Astrocyte of the cerebellum (primary cell): ENCODE measurements around the gene MAP2K2.

Source experiments
- DNase-seq: peaks from one replicate; pipeline ENCODE4 v3.0.0-alpha.2; 2011; ENCODE audit warnings: low read depth
- H3K4me3 ChIP-seq: 2 replicates; pipeline ENCODE4 v1.5.1; 2011; ENCODE audit warnings: mild to moderate bottlenecking, low read depth, low read length, moderate library complexity
- in situ Hi-C: cut with HindIII; loops from 2 replicates; pipeline ENCODE4 v1.10.0; 2017; ENCODE audit warnings: low sequenced_read_pairs
- TF ChIP-seq, protein P1 (sequence below): IDR thresholded peaks from 2 replicates; pipeline ENCODE4 v1.5.1; 2012; ENCODE audit warnings: low read length, low read depth, moderate library complexity, mild to moderate bottlenecking; ENCODE audit errors: missing control alignments

MAP2K2 gene

GRCh38 chr19:4064149-4064495, 59.8 kb downstream of the MAP2K2 start:
- TF ChIP-seq, protein P1, sequence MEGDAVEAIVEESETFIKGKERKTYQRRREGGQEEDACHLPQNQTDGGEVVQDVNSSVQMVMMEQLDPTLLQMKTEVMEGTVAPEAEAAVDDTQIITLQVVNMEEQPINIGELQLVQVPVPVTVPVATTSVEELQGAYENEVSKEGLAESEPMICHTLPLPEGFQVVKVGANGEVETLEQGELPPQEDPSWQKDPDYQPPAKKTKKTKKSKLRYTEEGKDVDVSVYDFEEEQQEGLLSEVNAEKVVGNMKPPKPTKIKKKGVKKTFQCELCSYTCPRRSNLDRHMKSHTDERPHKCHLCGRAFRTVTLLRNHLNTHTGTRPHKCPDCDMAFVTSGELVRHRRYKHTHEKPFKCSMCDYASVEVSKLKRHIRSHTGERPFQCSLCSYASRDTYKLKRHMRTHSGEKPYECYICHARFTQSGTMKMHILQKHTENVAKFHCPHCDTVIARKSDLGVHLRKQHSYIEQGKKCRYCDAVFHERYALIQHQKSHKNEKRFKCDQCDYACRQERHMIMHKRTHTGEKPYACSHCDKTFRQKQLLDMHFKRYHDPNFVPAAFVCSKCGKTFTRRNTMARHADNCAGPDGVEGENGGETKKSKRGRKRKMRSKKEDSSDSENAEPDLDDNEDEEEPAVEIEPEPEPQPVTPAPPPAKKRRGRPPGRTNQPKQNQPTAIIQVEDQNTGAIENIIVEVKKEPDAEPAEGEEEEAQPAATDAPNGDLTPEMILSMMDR, result no peak
- DNase-seq, result no peak
- in situ Hi-C loops, result loop anchor here (10.0 kb wide), 1 partner anchor 141 kb away; no protein-coding TSS in a partner anchor
- peak overlapping the region; percentile 74 for H3K4me3 ChIP-seq

GRCh38 chr19:4063369-4064148, 60.4 kb downstream of the MAP2K2 start:
- TF ChIP-seq, protein P1, result no peak
- in situ Hi-C loops, result loop anchor here (10.0 kb wide), 1 partner anchor 141 kb away; no protein-coding TSS in a partner anchor
- no peak for DNase-seq
- H3K4me3 ChIP-seq, result peak overlapping the region; percentile 74

DNA sequence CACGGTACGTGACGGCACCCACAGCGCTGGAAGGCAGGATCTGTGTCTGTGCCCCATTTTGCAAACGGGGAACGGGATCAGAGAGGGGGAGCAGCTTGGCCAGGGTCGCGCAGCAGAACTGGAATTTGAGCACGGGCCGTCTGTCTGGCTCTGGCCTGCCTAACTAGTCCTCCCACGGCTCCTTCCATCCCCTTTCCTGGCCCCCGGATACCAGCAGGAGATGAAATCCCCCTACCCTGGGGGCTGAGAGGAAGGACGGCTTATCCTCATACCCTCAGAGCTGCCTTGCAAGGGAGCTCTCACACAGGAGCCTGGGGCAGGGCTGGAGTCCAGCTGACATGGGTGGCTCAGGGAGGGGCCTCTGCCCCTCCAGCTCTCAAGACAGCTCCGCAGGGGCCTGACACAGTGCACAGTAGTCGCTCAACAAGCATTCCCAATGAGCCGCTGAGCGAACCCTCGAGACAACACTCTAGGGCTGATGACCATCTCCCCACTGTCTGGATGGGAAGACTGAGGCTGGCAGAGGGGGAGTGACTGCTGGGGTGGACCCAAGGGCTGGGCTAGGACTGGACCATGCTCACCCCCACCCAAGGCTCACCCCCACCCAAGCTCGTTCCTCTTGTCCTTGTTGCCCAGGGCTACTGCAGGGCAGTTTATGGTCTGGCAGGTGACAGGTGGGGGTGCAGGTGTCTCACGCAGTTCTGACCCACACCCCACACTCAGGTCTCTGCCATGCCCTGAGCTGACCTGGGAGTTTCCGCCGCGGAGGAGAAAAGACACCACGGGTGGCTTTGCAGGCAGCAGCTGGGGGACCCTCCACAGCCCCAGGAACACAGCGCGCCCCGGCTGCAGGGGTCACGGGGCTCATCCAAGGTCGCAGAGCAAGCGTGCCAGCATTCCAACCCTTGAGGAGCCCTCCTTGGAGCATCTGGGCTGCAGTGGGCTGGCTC, 61.2 kb downstream of the MAP2K2 start:
- TF ChIP-seq, protein P1, result no peak
- in situ Hi-C loops, result loop anchor here (10.0 kb wide), 1 partner anchor 142 kb away; no protein-coding TSS in a partner anchor
- DNase-seq, result no peak
- H3K4me3 ChIP-seq, result peak overlapping the region; percentile 74

- H3K4me3 ChIP-seq, result peak overlapping the region; percentile 5
- in situ Hi-C loops, result loop anchor here (10.0 kb wide), 1 partner anchor 143 kb away; no protein-coding TSS in a partner anchor
- TF ChIP-seq, protein P1, result no peak
- no peak for DNase-seq
These were observed 62.1 kb downstream of the MAP2K2 start for GRCh38 chr19:4061683-4062418.

- in situ Hi-C loops, result loop anchor here (10.0 kb wide), 1 partner anchor 144 kb away; no protein-coding TSS in a partner anchor
- DNase-seq, result no peak
- peak overlapping the region; percentile 5 for H3K4me3 ChIP-seq
- TF ChIP-seq, protein P1, result no peak
These were observed 62.7 kb downstream of the MAP2K2 start for GRCh38 chr19:4061178-4061682.
